HG02884 (cell line): Measurements from ENCODE around the gene FAR1.
A peak's percentile ranks its signal among the peaks of the same experiment; 100 is the strongest.

Source experiments
- ATAC-seq: cut with Tn5 transposase; IDR thresholded peaks from one replicate; pipeline ENCODE4 v1.9.1; 2021; ENCODE audit warnings: mild to moderate bottlenecking, moderate library complexity; ENCODE audit not compliant: unreplicated experiment

Gene FAR1

DNA sequence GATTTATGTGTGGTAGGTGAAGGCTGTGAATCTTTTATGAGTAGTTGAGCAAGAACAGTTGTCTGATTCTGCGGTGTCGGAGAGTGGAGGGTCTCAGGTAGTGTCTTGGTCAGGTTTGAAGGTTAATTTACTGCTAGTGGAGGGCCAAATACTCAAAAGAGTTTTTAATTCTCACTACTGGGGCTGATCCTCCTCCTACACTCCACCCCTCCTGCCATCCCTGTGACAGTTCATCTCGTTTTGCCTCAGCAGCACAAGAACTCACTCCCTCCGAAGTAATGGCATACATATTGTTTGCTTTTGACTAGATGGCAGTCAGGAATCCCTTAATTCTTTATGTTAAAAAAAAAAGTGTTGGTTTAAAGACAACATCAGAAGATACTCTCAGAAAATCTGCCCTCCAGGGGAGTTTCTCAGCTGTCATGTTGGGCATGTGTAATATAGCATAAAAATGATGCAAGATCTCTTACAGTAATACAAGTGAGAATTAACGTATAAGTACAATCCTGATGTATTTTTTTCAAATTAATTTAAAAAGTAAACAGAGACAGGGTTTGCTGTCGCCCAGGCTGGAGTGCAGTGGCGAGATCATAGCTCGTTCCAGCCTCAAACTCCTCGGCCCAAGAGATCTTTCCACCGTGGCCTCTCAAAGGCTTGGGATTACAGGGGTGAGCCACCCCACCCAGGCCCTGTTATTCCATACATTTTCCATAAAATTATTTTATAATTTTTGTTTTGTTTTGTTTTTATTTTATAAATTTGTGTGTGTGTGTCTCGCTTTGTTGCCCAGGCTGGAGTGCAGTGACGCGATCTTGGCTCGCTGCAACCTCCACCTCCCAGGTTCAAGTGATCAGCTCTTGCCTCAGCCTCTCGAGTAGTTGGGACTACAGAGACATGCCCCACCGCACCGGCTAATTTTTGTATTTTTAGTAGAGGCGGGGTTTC is 1.3 kb downstream of the FAR1 start:
- no peak for ATAC-seq

- ATAC-seq = no peak
Observed at GRCh38 chr11:13672576-13673210, 4.2 kb downstream of the FAR1 start.

DNA sequence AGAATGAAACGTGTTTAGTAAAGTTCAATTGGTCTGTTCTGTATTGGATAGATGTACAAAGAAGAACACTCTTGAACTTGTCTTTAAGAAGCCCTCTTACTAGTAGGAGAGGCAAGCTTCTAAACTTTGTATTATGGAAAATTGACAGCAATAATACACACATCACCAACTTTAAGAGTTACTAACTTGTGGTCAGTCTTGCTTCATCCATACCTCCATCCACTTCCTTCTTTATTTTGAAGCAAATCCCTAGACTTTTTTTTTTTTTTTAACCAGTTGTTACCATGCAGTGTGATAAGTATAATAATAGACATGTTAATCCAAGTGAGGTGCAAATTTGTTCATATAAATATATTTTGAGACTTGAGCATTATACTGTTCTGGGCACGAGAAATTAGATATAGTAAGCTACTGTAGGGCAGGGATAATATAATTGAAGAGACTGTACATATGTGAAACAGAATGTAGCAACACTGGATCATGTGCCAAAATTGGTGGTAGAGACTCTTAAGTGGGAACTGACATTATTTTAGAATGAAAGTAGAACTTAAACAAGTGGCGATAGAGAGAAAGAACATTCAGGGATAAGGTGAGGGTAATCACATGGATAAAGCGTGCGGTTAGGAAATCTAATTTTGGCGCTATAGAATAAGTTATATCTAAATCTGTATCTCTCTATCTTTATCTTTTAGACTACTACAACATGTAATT is 6.5 kb downstream of the FAR1 start:
- ATAC-seq = no peak

- ATAC-seq = no peak
Observed at GRCh38 chr11:13676576-13676975, 8.1 kb downstream of the FAR1 start.

DNA sequence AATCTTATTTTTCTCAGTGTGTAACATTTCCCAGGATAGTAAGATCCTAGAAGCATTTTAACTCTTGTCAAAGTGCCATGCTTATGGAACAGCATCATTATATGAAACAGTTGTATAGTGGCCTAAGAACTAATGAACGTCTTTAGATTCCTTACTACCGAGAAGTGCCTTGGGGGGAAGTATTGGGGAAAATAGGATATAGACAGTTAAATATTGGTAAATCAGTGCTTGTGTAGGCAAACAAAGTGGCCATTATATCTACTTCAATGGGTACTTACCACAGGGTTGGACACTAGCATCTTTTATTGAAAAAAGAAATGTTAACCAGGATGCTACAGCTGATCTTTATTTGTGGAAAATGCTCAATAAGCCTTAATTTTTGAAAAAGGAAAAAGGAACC is 11.3 kb downstream of the FAR1 start:
- no peak for ATAC-seq

DNA sequence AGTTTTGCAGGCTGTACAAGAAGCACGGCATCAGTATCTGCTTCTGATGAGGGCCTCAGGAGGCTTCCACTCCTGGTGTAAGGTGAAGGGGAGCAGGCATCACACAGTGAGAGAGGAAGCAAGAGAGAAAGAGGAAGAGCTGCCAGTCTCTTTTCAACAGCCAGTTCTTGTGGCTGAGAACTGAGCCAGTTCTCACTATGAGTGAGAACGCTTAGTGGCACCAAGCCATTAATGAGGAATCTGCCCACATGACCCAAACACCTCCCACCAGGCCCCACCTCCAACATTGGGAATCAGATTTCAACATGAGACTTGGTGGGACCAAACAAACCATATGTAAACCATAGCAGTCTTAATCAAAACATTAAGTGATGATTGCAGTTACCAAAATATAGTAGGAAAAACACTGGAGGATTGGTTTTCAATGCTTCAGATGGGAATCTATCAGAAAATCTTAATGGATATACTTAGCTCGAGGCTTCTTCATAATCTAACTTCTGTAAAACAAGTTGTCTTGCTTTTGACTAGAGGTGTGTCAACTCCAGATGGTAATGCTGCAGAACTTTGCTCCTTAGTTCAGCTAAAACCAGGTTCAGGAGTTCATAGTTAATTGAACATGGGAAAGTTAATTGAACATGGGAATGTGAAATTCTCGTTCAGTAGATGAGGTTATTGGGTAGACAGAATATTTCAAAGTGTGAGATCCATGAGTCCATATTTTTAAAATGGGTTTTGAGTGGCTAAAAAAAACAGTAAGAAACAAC is 12.2 kb downstream of the FAR1 start:
- ATAC-seq = peak; percentile 84

- ATAC-seq = no peak
Observed at GRCh38 chr11:13681446-13681845, 13.0 kb downstream of the FAR1 start.

DNA sequence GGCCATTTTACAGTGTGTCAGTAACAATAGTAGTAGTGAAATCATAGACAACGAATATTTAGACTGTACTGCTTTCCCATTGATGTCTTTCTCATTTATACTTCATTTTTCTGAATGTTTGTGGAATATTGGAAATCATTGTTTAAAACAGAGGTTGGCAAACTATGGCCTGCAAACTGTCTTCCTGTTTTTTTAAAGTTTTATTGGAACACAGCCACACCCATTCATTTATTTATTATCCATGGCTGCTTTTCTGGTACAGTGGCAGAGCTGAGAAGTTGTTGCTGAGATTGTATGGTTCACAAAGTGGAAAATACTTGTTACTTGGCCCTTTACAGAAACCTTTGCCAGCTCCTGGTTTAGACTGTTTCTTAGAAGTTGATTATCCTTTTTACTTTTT is 13.7 kb downstream of the FAR1 start:
- ATAC-seq = no peak

GRCh38 chr11:13685461-13686108 is 17.1 kb downstream of the FAR1 start:
- ATAC-seq = no peak

GRCh38 chr11:13686776-13687175 is 18.3 kb downstream of the FAR1 start:
- no peak for ATAC-seq

DNA sequence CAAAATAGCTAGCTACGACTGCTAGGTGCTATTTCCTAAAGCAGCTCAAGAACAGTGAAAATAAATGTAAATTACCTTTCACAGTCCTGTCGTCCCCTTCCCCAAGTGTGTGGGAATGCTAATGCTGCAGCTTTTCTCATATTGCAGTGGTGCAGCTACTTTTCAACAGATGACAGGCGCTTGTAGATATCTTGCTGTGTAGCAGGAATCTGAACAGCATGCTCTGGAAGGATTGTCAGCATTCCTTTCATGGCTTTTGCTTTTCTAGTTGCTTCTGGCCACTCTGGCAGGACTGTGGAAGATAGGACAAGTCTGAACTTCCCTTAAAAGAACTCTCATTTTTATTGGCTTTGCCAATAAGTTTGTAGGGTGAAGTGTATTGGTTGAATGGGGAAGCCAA is 18.8 kb downstream of the FAR1 start:
- no peak for ATAC-seq

GRCh38 chr11:13691286-13691899 is 22.9 kb downstream of the FAR1 start:
- ATAC-seq = no peak

- ATAC-seq = no peak
Observed at GRCh38 chr11:13692172-13692571, 23.7 kb downstream of the FAR1 start.

GRCh38 chr11:13694115-13694514 is 25.6 kb downstream of the FAR1 start:
- no peak for ATAC-seq

DNA sequence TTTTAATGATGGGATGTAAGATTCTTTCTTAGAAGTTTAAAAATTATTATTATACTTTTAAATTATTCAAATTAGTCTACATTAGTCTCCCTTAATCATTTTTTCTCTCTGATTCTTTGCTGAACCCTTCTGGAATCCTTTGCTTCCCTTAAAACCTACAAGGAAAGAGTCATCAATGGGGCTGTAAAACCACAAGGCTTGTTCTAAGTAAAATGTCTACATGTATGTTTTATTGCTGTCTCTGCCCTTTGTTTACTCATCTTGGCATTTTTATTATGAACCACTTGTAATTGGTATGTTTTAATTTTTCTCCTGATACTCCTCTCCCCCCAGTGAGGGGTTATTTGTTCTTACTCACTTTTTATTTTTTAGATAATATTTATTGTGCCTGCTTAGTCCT is 27.4 kb downstream of the FAR1 start:
- no peak for ATAC-seq

DNA sequence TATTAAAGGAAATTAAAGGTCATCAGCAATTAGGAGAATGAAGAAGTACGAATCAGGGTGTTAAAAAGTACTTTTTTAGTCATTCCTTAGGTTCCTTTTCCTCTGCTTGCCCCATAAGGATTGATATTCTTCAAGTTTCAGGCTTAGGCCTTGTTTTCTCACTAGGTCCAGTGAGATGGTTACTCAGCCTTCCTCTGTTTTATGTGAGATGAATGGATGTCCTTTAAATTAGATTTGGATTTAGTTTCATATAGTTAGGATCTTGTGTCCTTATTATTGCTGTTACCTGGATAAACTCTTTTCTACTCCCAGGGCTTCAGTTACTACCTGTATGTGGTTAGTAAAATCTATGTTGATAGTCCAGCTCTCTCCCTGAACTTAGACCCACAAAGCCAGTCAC is 29.2 kb downstream of the FAR1 start:
- no peak for ATAC-seq

GRCh38 chr11:13698132-13698531 is 29.7 kb downstream of the FAR1 start:
- no peak for ATAC-seq

GRCh38 chr11:13699041-13699440 is 30.6 kb downstream of the FAR1 start:
- ATAC-seq = no peak

- ATAC-seq = no peak
Observed at GRCh38 chr11:13699870-13700269, 31.4 kb downstream of the FAR1 start.

- ATAC-seq = no peak
Observed at GRCh38 chr11:13701506-13701905, 33.0 kb downstream of the FAR1 start.
